MG63 (cell line): ENCODE data around the gene GPR155. TPM values are rescaled to one million over a fixed set of nuclear protein-coding genes. Genes with fewer than 3 reads are reported as not detected.

Experiments used
- DNase-seq: peaks from one replicate; pipeline ENCODE4 v3.0.0-alpha.2; 2020
- H3K27me3 ChIP-seq: fragments of 250-450 bp; sonication (Bioruptor Pico); 2 replicates; pipeline ENCODE4 v1.5.1; 2020; ENCODE audit warnings: mild to moderate bottlenecking, moderate library complexity
- H3K36me3 ChIP-seq: fragments of 250-450 bp; sonication (Bioruptor Pico); 2 replicates; pipeline ENCODE4 v1.5.1; 2020; ENCODE audit warnings: mild to moderate bottlenecking, moderate library complexity
- H3K4me3 ChIP-seq: fragments of 250-450 bp; sonication (Bioruptor Pico); 2 replicates; pipeline ENCODE4 v1.5.1; 2020; ENCODE audit warnings: mild to moderate bottlenecking, moderate library complexity
- H3K9me3 ChIP-seq: fragments of 250-450 bp; sonication (Bioruptor Pico); 2 replicates; pipeline ENCODE4 v1.5.1; 2020; ENCODE audit warnings: mild to moderate bottlenecking, moderate library complexity
- total RNA-seq: library from RNA; depleted of rRNA; stranded (reverse); fragments of >200 nt; shearing (Covaris generic); gene quantifications from 2 replicates; pipeline ENCODE4 v1.2.3, GENCODE V29; 2014; ENCODE audit warnings: low replicate concordance; rRNA removed

GPR155 gene
- 3.0 and 23.3 TPM in 2 replicates for total RNA-seq

DNA sequence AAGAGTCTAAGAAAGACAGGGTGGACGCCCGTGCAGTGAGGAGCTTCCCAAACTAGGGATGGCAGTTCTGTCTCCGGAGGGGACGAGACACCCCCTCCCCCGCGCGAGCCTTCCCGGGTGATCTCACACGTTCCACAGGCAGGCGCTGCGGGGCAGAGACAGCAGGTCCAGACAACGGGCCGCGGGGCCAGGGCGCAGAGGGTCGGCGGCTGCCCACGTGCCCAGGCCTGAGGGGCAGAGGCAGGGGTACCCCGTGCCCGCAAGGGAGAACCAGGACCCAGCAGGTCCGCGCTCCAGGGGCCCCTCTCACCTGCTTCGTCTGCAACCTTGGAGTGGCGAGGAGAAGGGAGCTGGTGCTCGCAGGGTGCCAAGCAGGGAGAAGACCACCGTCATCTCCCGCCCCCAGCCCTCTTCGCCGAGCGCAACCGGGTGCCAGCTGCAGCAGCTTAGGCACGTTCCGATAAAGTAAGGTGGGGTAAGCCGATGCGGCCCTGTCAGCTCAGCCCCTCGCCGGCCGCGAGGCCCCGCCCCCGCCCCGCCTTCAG, at the start of gene GPR155:
Gene GPR155 (minus strand): TSS at position 467 of the 545 bp plus-strand sequence. CDS start 5,073 bp downstream, outside the sequence.
- peak; percentile 65 for DNase-seq
- Histone ChIP-seq H3K36me3 (peaks cover 2% of the 10 kb centered on the region; the same call in 1 of the 2 replicates), H3K9me3 (no peaks in the 10 kb centered on the region), H3K27me3 (no peaks in the 10 kb centered on the region), H3K4me3 (peak within 1 kb of the TSS; percentile 87)

DNA sequence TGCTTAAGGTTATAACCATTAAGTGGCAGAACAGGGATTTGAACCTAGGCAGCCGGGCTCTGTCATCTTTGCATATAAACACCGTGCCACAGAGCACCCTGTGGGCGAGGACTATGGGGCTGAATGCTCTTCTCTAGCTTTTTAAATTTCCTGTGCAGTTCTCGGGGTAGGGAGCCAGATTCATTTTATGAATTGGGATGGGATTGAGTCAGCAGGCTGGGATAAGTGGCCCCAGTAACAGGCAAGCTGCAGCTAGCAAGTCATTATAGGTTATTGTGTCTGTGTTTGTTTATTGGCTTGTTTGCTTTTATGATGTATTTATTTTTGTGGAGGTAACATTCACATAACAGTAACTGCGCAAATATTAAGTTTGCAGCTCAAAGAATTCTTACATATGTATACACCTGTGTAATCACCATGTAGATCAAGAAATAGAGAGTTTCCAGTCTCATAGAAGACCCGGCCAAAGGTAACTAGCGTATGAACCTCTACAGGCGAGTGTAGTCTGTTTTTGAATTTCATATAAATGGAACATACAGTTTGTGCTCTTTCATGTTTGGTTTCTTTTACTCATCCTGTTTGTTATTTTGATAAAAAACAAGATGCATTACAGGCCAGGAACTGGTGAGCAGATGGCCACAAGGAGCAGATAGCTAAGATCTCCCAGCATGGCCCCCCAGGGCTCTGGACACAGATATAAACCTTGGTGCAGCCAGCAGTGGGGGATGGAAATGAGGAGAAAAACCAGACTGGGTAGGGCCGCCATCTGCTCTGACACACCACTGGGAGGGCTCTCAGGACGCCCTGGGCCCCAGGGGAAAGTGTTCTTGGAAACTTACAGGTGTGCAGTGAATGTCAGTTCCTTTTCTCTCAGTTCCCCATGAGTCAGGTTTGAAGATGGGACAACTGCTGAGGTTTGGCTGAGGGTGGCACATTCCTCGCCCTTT, 49.2 kb upstream of the GPR155 start:
- Histone ChIP-seq H3K27me3 (no peaks in the 10 kb centered on the region), H3K4me3 (no peak overlapping the region), H3K36me3 (no peaks in the 10 kb centered on the region)

DNA sequence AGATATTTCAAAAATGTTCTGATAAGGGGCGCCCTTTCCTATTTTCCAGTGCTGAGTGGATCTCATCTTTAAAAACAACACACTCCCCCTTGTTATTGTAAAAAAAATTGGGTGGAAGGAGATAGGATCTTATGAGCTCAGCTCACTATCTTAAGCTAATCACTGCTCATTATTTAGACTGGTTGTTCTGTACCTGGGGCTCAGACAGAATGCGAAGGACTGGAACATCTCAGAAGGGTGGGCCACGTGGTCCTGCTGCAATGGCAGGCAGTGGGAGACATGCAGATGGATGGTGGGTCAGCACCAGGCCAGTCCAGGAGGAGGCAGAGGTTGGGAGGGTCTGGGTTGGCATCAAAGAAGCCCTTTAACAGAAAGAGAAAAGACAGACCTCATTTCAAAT, 48.3 kb upstream of the GPR155 start:
- Histone ChIP-seq H3K36me3 (no peaks in the 10 kb centered on the region), H3K4me3 (no peak overlapping the region), H3K27me3 (no peaks in the 10 kb centered on the region), H3K9me3 (no peaks in the 10 kb centered on the region)
- DNase-seq = no peak

More for the DNA sequence above, 49.2 kb upstream of the GPR155 start:
- no peak for DNase-seq
- H3K9me3 ChIP-seq = no peaks in the 10 kb centered on the region

DNA sequence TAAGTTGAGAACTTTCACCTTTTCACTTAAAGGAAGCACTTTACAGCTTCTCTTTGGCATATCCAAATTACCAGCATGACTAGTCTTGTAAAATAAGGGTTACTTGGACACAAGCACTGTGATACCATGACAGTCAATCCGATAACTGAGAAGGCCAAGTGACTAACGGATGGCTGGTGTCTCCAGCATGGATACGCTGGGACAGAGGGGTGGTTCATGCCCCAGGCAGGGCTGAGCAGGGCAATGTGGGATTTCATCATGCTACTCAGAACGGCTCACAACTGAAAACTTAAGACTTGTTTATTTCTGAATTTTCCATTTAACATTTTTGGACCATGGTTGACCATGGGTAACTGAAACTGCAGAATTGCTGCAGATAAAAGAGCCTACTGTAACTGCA, 43.1 kb upstream of the GPR155 start:
- H3K9me3 ChIP-seq = no peaks in the 10 kb centered on the region
- no peaks in the 10 kb centered on the region for H3K36me3 ChIP-seq
- DNase-seq = no peak
- H3K27me3 ChIP-seq = no peaks in the 10 kb centered on the region
- no peak overlapping the region for H3K4me3 ChIP-seq

- Histone ChIP-seq H3K4me3 (no peak overlapping the region), H3K36me3 (no peaks in the 10 kb centered on the region)
- no peak for DNase-seq
Observed at GRCh38 chr2:174527959-174528358, 41.1 kb upstream of the GPR155 start.

GRCh38 chr2:174527101-174527721, 40.4 kb upstream of the GPR155 start:
- Histone ChIP-seq H3K27me3 (peaks cover 3% of the 10 kb centered on the region), H3K4me3 (no peak overlapping the region), H3K9me3 (no peaks in the 10 kb centered on the region), H3K36me3 (no peaks in the 10 kb centered on the region)
- no peak for DNase-seq

More at GRCh38 chr2:174527959-174528358, 41.1 kb upstream of the GPR155 start:
- Histone ChIP-seq H3K27me3 (no peaks in the 10 kb centered on the region), H3K9me3 (no peaks in the 10 kb centered on the region)

DNA sequence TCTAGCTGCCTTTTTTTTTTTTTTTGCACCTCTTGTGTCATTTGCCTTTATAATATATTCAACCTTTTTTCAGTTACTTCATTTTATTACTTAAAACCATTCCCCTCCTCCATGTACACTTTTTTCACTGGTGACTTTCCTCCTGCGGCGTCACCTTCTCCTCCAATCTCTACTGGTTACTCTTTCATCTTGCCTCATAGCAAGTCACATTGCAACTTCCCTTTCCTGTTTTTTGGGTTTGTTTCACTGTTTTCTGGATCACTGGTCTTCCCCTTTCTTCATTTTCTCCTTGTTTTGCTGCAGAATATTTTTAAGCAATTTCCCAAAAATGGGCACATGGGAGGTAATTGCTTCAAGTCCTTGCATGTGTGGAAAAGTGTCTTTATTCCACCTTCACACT, 37.7 kb upstream of the GPR155 start:
- DNase-seq = no peak

DNA sequence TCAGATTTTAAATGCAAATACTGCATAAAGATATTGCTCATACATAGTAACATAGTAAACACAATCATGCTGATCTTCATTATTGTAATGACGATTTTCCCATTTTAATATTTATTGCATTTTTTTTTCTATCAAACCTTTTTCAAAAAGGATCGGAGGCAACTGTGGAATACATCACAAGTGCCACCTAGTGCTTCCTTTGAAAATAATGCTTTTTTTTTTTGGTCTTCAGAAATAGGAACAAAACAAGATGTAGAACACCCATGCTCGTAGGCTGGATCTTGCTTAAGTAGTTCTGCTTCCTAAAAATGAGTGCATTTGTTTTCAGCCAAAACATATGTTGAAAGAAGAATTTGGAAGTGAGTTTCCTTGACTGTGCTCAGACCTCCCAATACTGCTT, 35.7 kb upstream of the GPR155 start:
- Histone ChIP-seq H3K4me3 (no peak overlapping the region), H3K9me3 (no peaks in the 10 kb centered on the region), H3K27me3 (peaks cover 4% of the 10 kb centered on the region), H3K36me3 (no peaks in the 10 kb centered on the region)
- DNase-seq = no peak

More for the DNA sequence above, 37.7 kb upstream of the GPR155 start:
- Histone ChIP-seq H3K36me3 (no peaks in the 10 kb centered on the region), H3K4me3 (no peak overlapping the region), H3K9me3 (no peaks in the 10 kb centered on the region), H3K27me3 (peaks cover 4% of the 10 kb centered on the region)

- Histone ChIP-seq H3K9me3 (no peaks in the 10 kb centered on the region), H3K27me3 (peaks cover 4% of the 10 kb centered on the region), H3K36me3 (no peaks in the 10 kb centered on the region), H3K4me3 (no peak overlapping the region)
- DNase-seq = no peak
Observed at GRCh38 chr2:174518395-174518794, 31.6 kb upstream of the GPR155 start.

GRCh38 chr2:174516501-174517378, 29.9 kb upstream of the GPR155 start:
- no peaks in the 10 kb centered on the region for H3K9me3 ChIP-seq
- H3K36me3 ChIP-seq = no peaks in the 10 kb centered on the region
- no peak for DNase-seq
- H3K4me3 ChIP-seq = no peak overlapping the region
- no peaks in the 10 kb centered on the region; the same call in 1 of the 2 replicates for H3K27me3 ChIP-seq

DNA sequence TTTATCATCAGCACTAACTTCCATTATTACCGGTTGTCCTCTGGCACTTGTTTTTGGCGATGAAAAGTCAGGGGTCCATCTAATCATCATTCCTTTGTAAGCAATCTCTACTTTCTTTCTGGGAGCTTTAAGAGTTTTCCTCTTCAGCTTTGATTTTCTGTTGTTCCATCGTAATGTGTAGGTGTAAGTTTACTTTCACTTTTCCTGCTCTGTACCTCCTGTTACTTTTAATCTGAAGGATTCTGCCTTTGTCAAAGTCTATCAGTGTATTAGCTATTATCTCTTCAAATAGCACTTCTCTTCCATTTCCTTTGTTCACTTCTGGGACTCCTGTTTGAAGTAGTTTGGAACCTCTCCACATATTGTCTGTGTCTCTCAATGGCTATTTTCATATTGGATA, 25.5 kb upstream of the GPR155 start:
- Histone ChIP-seq H3K27me3 (no peaks in the 10 kb centered on the region), H3K9me3 (peaks cover 14% of the 10 kb centered on the region), H3K36me3 (no peaks in the 10 kb centered on the region), H3K4me3 (no peak overlapping the region)
- DNase-seq = no peak

GRCh38 chr2:174511580-174512260, 24.9 kb upstream of the GPR155 start:
- Histone ChIP-seq H3K27me3 (no peaks in the 10 kb centered on the region), H3K9me3 (peaks cover 14% of the 10 kb centered on the region), H3K4me3 (no peak overlapping the region), H3K36me3 (no peaks in the 10 kb centered on the region)
- no peak for DNase-seq

- H3K9me3 ChIP-seq = peaks cover 14% of the 10 kb centered on the region
- no peak for DNase-seq
- H3K4me3 ChIP-seq = no peak overlapping the region
- H3K27me3 ChIP-seq = no peaks in the 10 kb centered on the region
- no peaks in the 10 kb centered on the region for H3K36me3 ChIP-seq
Observed at GRCh38 chr2:174510583-174511189, 23.9 kb upstream of the GPR155 start.

DNA sequence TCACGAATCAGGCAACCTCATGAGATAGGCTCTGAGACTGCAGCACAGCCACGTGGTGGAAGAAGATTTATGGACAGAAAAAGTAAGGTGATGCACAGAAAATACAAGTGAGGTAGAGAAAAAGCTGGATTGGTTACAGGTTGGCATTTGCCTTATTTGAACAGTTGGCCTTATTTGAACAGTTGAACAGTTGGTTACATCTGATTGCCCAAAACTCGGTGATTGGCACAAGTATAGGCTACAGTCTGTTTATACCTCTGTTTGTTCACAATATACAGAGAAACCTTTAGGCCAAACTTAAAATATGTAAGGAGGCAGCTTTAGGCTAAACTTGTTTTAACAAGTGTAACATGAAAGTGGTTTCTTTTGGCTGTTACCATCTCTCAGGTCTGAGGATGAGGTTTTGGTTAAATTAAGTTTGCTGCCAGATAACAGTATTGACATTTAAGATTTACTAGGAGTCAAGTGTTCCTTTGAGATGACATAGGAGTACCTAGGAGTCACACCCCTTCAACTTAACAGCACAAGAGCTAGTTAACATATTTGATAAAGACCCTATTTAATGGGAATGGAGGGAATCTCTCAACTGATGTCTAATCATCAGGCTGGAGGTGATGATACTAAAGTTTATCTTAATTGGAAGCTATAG, 16.5 kb upstream of the GPR155 start:
- DNase-seq = no peak
- H3K9me3 ChIP-seq = no peaks in the 10 kb centered on the region
- H3K36me3 ChIP-seq = no peaks in the 10 kb centered on the region
- H3K4me3 ChIP-seq = no peak overlapping the region
- no peaks in the 10 kb centered on the region for H3K27me3 ChIP-seq

- Histone ChIP-seq H3K36me3 (no peaks in the 10 kb centered on the region), H3K9me3 (no peaks in the 10 kb centered on the region), H3K27me3 (no peaks in the 10 kb centered on the region), H3K4me3 (no peak overlapping the region)
- no peak for DNase-seq
Observed at GRCh38 chr2:174499371-174499770, 12.5 kb upstream of the GPR155 start.
